Naive thymus-derived CD8-positive, alpha-beta T cell (primary cell): ENCODE measurements around the gene CTDSP1. TPM values are rescaled to one million over a fixed set of nuclear protein-coding genes. Genes with fewer than 3 reads are reported as not detected.

ENCODE experiments used
- ATAC-seq, 2 donors: fragments of 150-1000 bp; cut with Tn5 transposase in 1 of 2; sonication (Bioruptor Pico), chemical (Tn5 transposase) in 1 of 2; 1 replicate in 1 of 2; 2 replicates in 1 of 2; pipeline ENCODE4 v1.10.0; 2021; ENCODE audit warnings: mild to moderate bottlenecking in 2 of 2, moderate library complexity in 2 of 2
- POLR2A ChIA-PET: fragments of 350-600 bp; sonication (Branson Sonifier 250); formaldehyde crosslinking; loops from one replicate; lab custom pipeline; 2021; ENCODE audit warnings: antibody characterized with exemption; lab: Charles Lee
- DNase-seq, 10 donors: peaks; one replicate each; pipeline versions ENCODE4 v3.0.0 to v3.0.0-alpha.2; 2020 to 2022
- H3K27ac Mint-ChIP-seq, 10 donors: one replicate each; pipeline ENCODE4 v1.8.0; 2020 to 2022; ENCODE audit warnings: mild to moderate bottlenecking in 10 of 10, mixed read lengths in 10 of 10, moderate library complexity in 4 of 10, inconsistent platforms in 1 of 10
- H3K27me3 Mint-ChIP-seq, 5 donors: one replicate each; pipeline ENCODE4 v1.8.0; 2021 to 2022; ENCODE audit warnings: mixed read lengths in 5 of 5
- H3K36me3 Mint-ChIP-seq, 3 donors: one replicate each; pipeline ENCODE4 v1.8.0; 2020 to 2022; ENCODE audit warnings: mixed read lengths in 3 of 3, mild to moderate bottlenecking in 2 of 3, inconsistent platforms in 1 of 3
- H3K4me1 Mint-ChIP-seq, 4 donors: one replicate each; pipeline ENCODE4 v1.8.0; 2021 to 2022; ENCODE audit warnings: mixed read lengths in 4 of 4
- H3K4me3 Mint-ChIP-seq, 10 donors: one replicate each; pipeline ENCODE4 v1.8.0; 2020 to 2022; ENCODE audit warnings: mild to moderate bottlenecking in 10 of 10, mixed read lengths in 10 of 10, moderate library complexity in 6 of 10, inconsistent platforms in 1 of 10
- H3K9me3 Mint-ChIP-seq, 9 donors: one replicate each; pipeline ENCODE4 v1.8.0; 2020 to 2022; ENCODE audit warnings: mixed read lengths in 9 of 9, mild to moderate bottlenecking in 3 of 9, inconsistent platforms in 1 of 9, moderate library complexity in 1 of 9
- polyA plus RNA-seq, 3 donors: library from polyadenylated mRNA; unstranded; fragments of 300-500 nt; fragmentation: Illumina TruSeq; gene quantifications; one replicate each; pipeline ENCODE4 v1.2.3, GENCODE V29; 2021
- total RNA-seq, 8 experiments: library from RNA in 2 of 8; stranded (reverse) in 2 of 8; gene quantifications; one replicate each; pipeline ENCODE4 v1.2.3 and lab custom pipeline; 2021 to 2026

Gene CTDSP1
- total and polyA plus RNA-seq, 5 experiments from 2014 or later: 19.3 to 144 (median 22.7) TPM

DNA sequence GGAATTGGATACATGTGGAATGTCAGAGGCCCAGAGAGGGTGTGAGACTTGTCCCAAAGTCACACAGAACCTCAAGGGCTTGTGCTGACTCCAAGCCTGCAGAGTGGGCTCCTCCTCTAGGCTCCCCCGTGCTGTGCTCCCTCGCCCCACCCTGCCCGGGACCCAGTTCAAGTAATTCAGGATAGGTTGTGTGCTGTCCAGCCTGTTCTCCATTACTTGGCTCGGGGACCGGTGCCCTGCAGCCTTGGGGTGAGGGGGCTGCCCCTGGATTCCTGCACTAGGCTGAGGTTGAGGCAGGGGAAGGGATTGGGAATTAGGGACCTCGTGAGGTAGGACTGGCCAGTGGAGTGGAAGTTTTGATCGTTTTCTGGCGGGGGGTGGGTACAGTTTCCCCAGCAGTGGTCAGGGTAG is 2.8 kb downstream of the CTDSP1 start:
- Mint-ChIP-seq H3K27me3 (no peaks in the 10 kb centered on the region), H3K27ac (peak overlapping the region in 4 of 10 donors; percentile 33 to 97 (median 54)), H3K9me3 (no peaks in the 10 kb centered on the region), H3K36me3 (peaks cover 0 to 28% (median 6%) of the 10 kb centered on the region in 3 donors), H3K4me3 (peak overlapping the region in 8 of 10 donors; percentile 15 to 96 (median 48)), H3K4me1 (peaks cover 31 to 72% (median 62%) of the 10 kb centered on the region in 4 donors)
- POLR2A ChIA-PET: interaction anchor here (1.2 kb wide), 1 partner anchor 269 kb away, joined by 3 read pairs; the partner anchor contains the start of genes RNF25 and STK36
- DNase-seq (no peak), ATAC-seq (no peak)

DNA sequence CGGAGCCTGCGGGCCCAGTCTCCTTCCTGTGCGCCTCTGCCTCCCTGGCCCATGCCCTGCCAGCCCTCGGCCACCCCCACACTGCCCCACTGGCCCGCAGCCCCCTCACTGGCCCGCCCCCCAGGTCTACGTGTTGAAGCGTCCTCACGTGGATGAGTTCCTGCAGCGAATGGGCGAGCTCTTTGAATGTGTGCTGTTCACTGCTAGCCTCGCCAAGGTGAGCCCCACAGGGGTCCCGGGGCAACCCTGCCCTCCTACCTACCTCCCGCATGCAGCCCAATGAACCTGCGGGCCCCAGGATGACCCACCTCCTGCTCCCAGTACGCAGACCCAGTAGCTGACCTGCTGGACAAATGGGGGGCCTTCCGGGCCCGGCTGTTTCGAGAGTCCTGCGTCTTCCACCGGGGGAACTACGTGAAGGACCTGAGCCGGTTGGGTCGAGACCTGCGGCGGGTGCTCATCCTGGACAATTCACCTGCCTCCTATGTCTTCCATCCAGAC is 3.3 kb downstream of the CTDSP1 start:
- Mint-ChIP-seq H3K27me3 (no peaks in the 10 kb centered on the region), H3K9me3 (no peaks in the 10 kb centered on the region), H3K36me3 (peaks cover 0 to 28% (median 6%) of the 10 kb centered on the region in 3 donors), H3K27ac (peak overlapping the region in 4 of 10 donors; percentile 16 to 84 (median 67)), H3K4me3 (peak overlapping the region in 4 of 10 donors; percentile 18 to 63 (median 40)), H3K4me1 (peaks cover 30 to 72% (median 62%) of the 10 kb centered on the region in 4 donors)
- DNase-seq: no peak
- no peak for ATAC-seq
- POLR2A ChIA-PET: interaction anchor here (1.2 kb wide), 1 partner anchor 269 kb away, joined by 3 read pairs; the partner anchor contains the start of genes RNF25 and STK36

DNA sequence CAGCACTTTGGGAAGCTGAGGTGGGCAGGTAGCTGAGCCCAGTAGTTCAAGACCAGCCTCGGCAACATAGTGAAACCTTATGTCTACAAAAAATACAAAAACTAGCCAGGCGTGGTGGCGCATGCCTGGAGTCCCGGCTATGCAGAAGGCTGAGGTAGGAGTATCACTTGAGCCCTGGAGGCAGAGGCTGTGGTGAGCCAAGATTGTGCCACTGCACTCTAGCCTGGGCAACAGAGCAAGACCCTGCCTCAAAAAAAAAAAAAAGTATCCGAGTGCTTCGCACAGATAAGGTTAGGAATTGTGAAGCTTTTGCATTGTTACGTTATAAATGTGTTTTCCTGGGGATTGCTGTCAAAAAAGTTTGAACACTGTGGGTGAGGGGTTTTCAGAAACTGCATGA is 4.1 kb downstream of the CTDSP1 start:
- Mint-ChIP-seq H3K4me1 (peaks cover 29 to 74% (median 65%) of the 10 kb centered on the region in 4 donors), H3K9me3 (no peaks in the 10 kb centered on the region), H3K4me3 (peak overlapping the region in 7 of 10 donors; percentile 6 to 63 (median 36)), H3K27ac (peak overlapping the region in 8 of 10 donors; percentile 11 to 92 (median 77)), H3K36me3 (peaks cover 0 to 28% (median 6%) of the 10 kb centered on the region in 3 donors), H3K27me3 (no peaks in the 10 kb centered on the region)
- DNase-seq (no peak), ATAC-seq (no peak)
- POLR2A ChIA-PET: interaction anchor here (0.7 to 5.0 kb wide), 5 partner anchors 8 to 481 kb away, joined by 3 to 69 read pairs (median 5); no protein-coding TSS in a partner anchor

DNA sequence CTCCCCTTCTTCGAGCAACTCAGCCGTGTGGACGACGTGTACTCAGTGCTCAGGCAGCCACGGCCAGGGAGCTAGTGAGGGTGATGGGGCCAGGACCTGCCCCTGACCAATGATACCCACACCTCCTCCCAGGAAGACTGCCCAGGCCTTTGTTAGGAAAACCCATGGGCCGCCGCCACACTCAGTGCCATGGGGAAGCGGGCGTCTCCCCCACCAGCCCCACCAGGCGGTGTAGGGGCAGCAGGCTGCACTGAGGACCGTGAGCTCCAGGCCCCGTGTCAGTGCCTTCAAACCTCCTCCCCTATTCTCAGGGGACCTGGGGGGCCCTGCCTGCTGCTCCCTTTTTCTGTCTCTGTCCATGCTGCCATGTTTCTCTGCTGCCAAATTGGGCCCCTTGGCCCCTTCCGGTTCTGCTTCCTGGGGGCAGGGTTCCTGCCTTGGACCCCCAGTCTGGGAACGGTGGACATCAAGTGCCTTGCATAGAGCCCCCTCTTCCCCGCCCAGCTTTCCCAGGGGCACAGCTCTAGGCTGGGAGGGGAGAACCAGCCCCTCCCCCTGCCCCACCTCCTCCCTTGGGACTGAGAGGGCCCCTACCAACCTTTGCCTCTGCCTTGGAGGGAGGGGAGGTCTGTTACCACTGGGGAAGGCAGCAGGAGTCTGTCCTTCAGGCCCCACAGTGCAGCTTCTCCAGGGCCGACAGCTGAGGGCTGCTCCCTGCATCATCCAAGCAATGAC is 4.8 kb downstream of the CTDSP1 start:
- POLR2A ChIA-PET: interaction anchor here (0.5 to 5.0 kb wide), 9 partner anchors 8 to 185 kb away, joined by 3 to 69 read pairs (median 3); no protein-coding TSS in a partner anchor
- DNase-seq: no peak
- Mint-ChIP-seq H3K27ac (peak overlapping the region in 8 of 10 donors; percentile 31 to 97 (median 84)), H3K36me3 (peaks cover 0 to 28% (median 6%) of the 10 kb centered on the region in 3 donors), H3K4me1 (peaks cover 29 to 70% (median 65%) of the 10 kb centered on the region in 4 donors), H3K9me3 (no peaks in the 10 kb centered on the region), H3K27me3 (no peaks in the 10 kb centered on the region), H3K4me3 (peak overlapping the region in 3 of 10 donors; percentile 8 to 84 (median 67))
- ATAC-seq: no peak

DNA sequence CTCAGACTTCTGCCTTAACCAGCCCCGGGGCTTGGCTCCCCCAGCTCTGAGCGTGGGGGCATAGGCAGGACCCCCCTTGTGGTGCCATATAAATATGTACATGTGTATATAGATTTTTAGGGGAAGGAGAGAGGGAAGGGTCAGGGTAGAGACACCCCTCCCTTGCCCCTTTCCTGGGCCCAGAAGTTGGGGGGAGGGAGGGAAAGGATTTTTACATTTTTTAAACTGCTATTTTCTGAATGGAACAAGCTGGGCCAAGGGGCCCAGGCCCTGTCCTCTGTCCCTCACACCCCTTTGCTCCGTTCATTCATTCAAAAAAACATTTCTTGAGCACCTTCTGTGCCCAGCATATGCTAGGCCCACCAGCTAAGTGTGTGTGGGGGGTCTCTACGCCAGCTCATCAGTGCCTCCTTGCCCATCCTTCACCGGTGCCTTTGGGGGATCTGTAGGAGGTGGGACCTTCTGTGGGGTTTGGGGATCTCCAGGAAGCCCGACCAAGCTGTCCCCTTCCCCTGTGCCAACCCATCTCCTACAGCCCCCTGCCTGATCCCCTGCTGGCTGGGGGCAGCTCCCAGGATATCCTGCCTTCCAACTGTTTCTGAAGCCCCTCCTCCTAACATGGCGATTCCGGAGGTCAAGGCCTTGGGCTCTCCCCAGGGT is 5.5 kb downstream of the CTDSP1 start:
- Mint-ChIP-seq H3K9me3 (no peaks in the 10 kb centered on the region), H3K27me3 (no peaks in the 10 kb centered on the region), H3K36me3 (peaks cover 0 to 28% (median 6%) of the 10 kb centered on the region in 3 donors), H3K4me3 (peak overlapping the region; percentile 80 to 90 (median 86)), H3K27ac (peak overlapping the region; percentile 80 to 97 (median 94)), H3K4me1 (peaks cover 29 to 70% (median 65%) of the 10 kb centered on the region in 4 donors)
- ATAC-seq: no peak
- POLR2A ChIA-PET: interaction anchor here (0.5 to 5.0 kb wide), 10 partner anchors 9 to 186 kb away, joined by 3 to 69 read pairs (median 4); no protein-coding TSS in a partner anchor
- no peak for DNase-seq

DNA sequence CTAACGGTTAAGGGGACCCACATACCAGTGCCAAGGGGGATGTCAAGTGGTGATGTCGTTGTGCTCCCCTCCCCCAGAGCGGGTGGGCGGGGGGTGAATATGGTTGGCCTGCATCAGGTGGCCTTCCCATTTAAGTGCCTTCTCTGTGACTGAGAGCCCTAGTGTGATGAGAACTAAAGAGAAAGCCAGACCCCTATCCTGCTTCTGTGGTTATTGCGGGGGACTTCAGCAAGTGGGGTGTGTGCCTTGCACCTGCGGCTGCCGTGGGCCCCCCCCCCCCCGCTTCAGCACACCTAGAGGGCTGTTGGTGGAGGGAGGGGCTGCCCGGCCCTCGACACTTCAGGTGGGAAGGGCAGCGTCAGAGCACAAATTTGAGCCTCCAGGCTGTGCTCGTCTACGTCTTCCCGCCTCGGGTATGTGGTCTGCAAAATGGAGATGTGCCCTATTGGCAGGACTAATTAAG is 6.1 kb downstream of the CTDSP1 start:
- H3K27ac Mint-ChIP-seq: peak overlapping the region; percentile 80 to 97 (median 94)
- H3K36me3 Mint-ChIP-seq: peaks cover 0 to 28% (median 6%) of the 10 kb centered on the region in 3 donors
- H3K27me3 Mint-ChIP-seq: no peaks in the 10 kb centered on the region
- DNase-seq: peak in 4 of 10 donors; percentile 21 to 53 (median 38)
- peaks cover 29 to 70% (median 65%) of the 10 kb centered on the region in 4 donors for H3K4me1 Mint-ChIP-seq
- POLR2A ChIA-PET: interaction anchor here (0.7 to 5.0 kb wide), 10 partner anchors 8 to 135 kb away, joined by 3 to 69 read pairs (median 4); no protein-coding TSS in a partner anchor
- ATAC-seq: peak; percentile 26 to 29
- no peaks in the 10 kb centered on the region for H3K9me3 Mint-ChIP-seq
- H3K4me3 Mint-ChIP-seq: peak overlapping the region; percentile 80 to 90 (median 86)

DNA sequence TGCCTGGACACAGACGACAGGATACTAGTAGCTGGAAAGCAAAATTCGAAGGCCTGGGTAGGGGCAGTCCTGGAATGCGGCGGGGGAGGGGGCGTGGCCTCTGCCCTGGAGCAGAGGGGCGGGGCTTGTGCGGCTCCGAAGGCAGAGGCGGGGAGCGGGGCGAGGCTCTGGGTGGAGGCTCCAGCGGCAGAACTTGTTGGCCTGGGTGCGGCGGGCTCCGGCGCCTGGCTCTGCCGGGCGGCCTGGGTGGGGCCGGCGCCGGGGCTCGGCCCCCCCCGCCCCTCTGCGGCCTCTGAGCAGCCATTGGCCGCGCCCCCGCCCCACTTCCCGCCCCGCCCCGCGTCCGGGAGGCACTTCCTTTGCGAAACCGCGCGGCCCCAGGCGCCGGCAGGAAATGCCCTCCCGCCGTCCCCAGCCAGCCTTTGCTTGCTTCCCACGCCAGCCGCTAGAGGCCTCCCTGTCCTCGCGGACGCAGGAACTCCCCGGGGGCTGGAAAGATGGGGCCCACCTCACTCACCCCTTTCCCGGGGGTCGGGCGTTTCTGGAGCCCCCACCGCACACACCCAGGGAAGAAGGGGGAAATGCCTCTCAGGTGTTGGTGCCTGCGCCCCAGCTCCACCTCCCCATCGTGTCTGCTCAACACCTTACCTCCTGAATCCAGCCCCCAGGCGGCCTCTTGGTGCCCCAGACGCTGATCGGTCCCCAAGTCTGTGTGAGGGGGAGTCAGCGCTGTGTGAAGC is 6.7 kb downstream of the CTDSP1 start:
- Mint-ChIP-seq H3K4me1 (peaks cover 29 to 65% (median 62%) of the 10 kb centered on the region in 4 donors), H3K36me3 (peaks cover 0 to 27% (median 6%) of the 10 kb centered on the region in 3 donors)

DNA sequence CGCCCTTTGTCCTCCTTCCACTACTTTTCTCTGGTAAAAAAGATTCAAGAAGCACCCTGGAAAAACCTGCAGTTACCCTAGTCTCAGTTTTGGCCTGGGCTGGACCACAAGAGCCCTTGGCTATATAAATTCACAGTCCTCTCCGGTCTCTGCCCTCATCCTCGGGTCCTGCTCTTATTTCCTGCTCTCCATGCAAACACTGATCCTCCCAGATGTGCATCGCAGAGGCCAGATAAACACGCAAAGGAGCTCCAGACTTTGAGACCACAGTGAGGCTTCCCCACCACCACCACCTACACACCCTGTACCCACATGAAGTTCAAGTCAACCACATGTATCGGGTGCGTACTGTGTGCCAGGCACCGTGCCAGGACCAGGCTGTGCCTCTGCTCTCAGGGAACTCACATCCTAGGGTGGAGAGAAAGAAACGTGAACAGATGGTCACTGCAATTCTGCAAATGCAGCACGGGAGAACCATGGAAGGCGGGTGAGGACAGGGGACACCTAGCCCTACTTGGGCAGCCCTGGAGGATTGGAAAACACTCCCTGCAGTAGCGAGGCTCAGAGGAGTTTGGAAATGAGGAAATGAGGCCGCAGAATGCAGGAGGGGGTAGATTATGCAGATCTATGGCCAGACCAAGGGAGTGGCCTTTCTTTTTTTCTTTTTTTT is 7.4 kb downstream of the CTDSP1 start:
- H3K4me3 Mint-ChIP-seq: peak overlapping the region; percentile 81 to 94 (median 88)
- no peaks in the 10 kb centered on the region for H3K27me3 Mint-ChIP-seq
- H3K4me1 Mint-ChIP-seq: peaks cover 28 to 58% (median 58%) of the 10 kb centered on the region in 4 donors
- peak overlapping the region; percentile 86 to 98 (median 93) for H3K27ac Mint-ChIP-seq
- peak in 9 of 10 donors; percentile 54 to 85 (median 76) for DNase-seq
- ATAC-seq: peak; percentile 54 to 65
- POLR2A ChIA-PET: interaction anchor here (0.6 to 5.0 kb wide), 12 partner anchors 11 to 303 kb away, joined by 3 to 69 read pairs (median 4); partner anchors contain the start of genes BCS1L and ZNF142
- H3K9me3 Mint-ChIP-seq: no peaks in the 10 kb centered on the region
- H3K36me3 Mint-ChIP-seq: peaks cover 0 to 27% (median 6%) of the 10 kb centered on the region in 3 donors

More for the DNA sequence above, 6.7 kb downstream of the CTDSP1 start:
- Mint-ChIP-seq H3K9me3 (no peaks in the 10 kb centered on the region), H3K27me3 (no peaks in the 10 kb centered on the region), H3K27ac (peak overlapping the region; percentile 89 to 98 (median 94)), H3K4me3 (peak overlapping the region; percentile 81 to 94 (median 88))
- POLR2A ChIA-PET: interaction anchor here (1.0 to 5.0 kb wide), 10 partner anchors 10 to 304 kb away, joined by 3 to 69 read pairs (median 4); no protein-coding TSS in a partner anchor
- DNase-seq: peak; percentile 78 to 95 (median 88)
- ATAC-seq: peak; percentile 65 to 72

DNA sequence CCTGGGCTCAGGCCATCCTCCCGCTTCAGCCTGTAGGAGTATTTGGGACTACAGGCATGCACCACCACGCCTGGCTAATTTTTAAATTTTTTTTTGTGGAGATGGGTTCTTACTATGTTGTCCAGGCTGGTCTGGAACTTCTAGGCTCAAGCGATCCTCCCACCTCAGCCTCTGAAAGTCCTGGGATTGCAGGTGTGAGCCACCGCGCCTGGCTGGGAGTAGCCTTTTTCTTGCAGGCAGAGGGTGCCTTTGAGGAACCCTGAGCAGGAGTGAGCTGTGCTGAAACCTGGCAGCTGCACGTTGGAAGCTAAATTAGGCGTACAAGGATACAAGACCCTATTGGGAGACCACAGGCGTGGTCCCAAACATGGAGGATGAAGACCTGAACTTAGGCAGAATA is 8.0 kb downstream of the CTDSP1 start:
- Mint-ChIP-seq H3K4me1 (peaks cover 28 to 59% (median 57%) of the 10 kb centered on the region in 4 donors), H3K36me3 (peaks cover 0 to 21% (median 6%) of the 10 kb centered on the region in 3 donors), H3K27me3 (no peaks in the 10 kb centered on the region), H3K9me3 (no peaks in the 10 kb centered on the region), H3K27ac (peak overlapping the region in 3 of 10 donors; percentile 19 to 93 (median 68)), H3K4me3 (peak overlapping the region in 8 of 10 donors; percentile 28 to 93 (median 76))
- POLR2A ChIA-PET: interaction anchor here (0.6 to 5.0 kb wide), 5 partner anchors 12 to 252 kb away, joined by 3 to 69 read pairs (median 5); partner anchors contain the start of genes BCS1L and ZNF142
- ATAC-seq (no peak), DNase-seq (no peak)

DNA sequence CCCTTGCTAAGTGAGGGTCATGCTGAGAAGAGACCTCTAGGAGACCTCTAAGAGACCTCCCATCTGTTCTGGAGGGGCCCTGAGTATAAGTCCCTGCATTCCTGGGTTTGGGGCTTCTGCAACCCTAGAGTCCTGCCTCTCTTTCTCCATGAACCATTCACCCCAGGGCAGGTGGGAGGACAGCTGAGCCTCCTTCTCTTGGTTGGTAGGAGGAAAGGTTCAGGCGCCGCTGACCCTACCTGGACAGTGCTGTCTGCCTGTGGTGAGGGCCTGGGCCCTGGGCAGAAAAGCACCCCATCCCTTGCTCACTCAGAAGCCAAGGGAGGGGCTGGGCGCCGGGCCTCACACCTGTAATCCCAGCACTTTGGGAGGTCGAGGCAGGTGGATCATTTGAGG is 18.7 kb downstream of the CTDSP1 start:
- DNase-seq (peak in 1 of 10 donors; percentile 45), ATAC-seq (no peak)
- Mint-ChIP-seq H3K9me3 (no peaks in the 10 kb centered on the region), H3K4me3 (no peak overlapping the region), H3K27me3 (no peaks in the 10 kb centered on the region), H3K4me1 (peaks cover 0 to 4% (median 0%) of the 10 kb centered on the region in 4 donors), H3K36me3 (no peaks in the 10 kb centered on the region), H3K27ac (no peak overlapping the region)
- POLR2A ChIA-PET: no interaction called here
